SK-N-SH (cell line): ENCODE results near the gene DCAF17. TPM values are rescaled to one million over a fixed set of nuclear protein-coding genes. Genes with fewer than 3 reads are reported as not detected.

Experiments used
- CTCF ChIA-PET: fragments of 300-600, 350-600 bp; formaldehyde crosslinking; extraction: SDS; loops from one replicate; lab custom pipeline; 2021; lab: Yijun Ruan, JAX
- POLR2A ChIA-PET: fragments of 350-600 bp; sonication (Branson Sonifier 250); formaldehyde crosslinking; extraction: SDS; loops from one replicate; lab custom pipeline; 2020; ENCODE audit warnings: antibody characterized with exemption, inconsistent platforms; lab: Yijun Ruan, JAX
- DNase-seq: peaks from one replicate; pipeline ENCODE4 v3.0.0; 2012
- H2AFZ ChIP-seq: fragments of 200-600 bp; sonication (generic); 2 replicates; pipeline ENCODE4 v1.8.1; 2016; ENCODE audit warnings: antibody characterized with exemption, mild to moderate bottlenecking, low read depth
- H3F3A ChIP-seq: fragments of 200-600 bp; sonication (generic); replicated peaks from 2 replicates; pipeline ENCODE3; 2016; ENCODE audit warnings: antibody characterized with exemption, mild to moderate bottlenecking; ENCODE audit not compliant: insufficient read depth
- H3K27ac ChIP-seq, 2 experiments: fragments of 200-500 bp in 1 of 2; fragments of 200-600 bp in 1 of 2; sonication (Bioruptor generic) in 1 of 2; sonication (generic), shearing (Covaris generic) in 1 of 2; 2 replicates each; pipeline versions ENCODE4 v1.5.1 to v1.6.1; 2014 to 2016; ENCODE audit warnings: low read depth in 2 of 2, inconsistent platforms in 1 of 2, low read length in 1 of 2, mild to moderate bottlenecking in 1 of 2, mixed read lengths in 1 of 2
- H3K27me3 ChIP-seq: fragments of 200-600 bp; sonication (generic), shearing (Covaris generic); 2 replicates; pipeline ENCODE4 v1.6.1; 2016; ENCODE audit warnings: mixed run types; ENCODE audit not compliant: insufficient read depth
- H3K36me3 ChIP-seq, 2 experiments: fragments of 200-500 bp in 1 of 2; fragments of 200-600 bp in 1 of 2; sonication (Bioruptor generic) in 1 of 2; sonication (generic) in 1 of 2; replicated peaks in 1 of 2; 2 replicates each; pipeline versions ENCODE3 to v1.5.1; 2014 to 2016; ENCODE audit warnings: low read length in 1 of 2, mild to moderate bottlenecking in 1 of 2; ENCODE audit not compliant: insufficient read depth in 2 of 2, control insufficient read depth in 1 of 2
- H3K4me1 ChIP-seq, 2 experiments: fragments of 200-500 bp in 1 of 2; fragments of 200-600 bp in 1 of 2; sonication (Bioruptor generic) in 1 of 2; sonication (generic), shearing (Covaris generic) in 1 of 2; 2 replicates each; pipeline versions ENCODE4 v1.5.1 to v1.6.1; 2014 to 2016; ENCODE audit warnings: low read depth in 1 of 2, low read length in 1 of 2, mixed run types in 1 of 2; ENCODE audit not compliant: insufficient read depth in 2 of 2, control insufficient read depth in 1 of 2
- H3K4me2 ChIP-seq: fragments of 200-600 bp; sonication (generic), shearing (Covaris generic); 2 replicates; pipeline ENCODE4 v1.6.1; 2017; ENCODE audit warnings: mixed run types
- H3K4me3 ChIP-seq, 2 experiments: fragments of 200-500 bp in 1 of 2; fragments of 200-600 bp in 1 of 2; sonication (Bioruptor generic) in 1 of 2; sonication (generic), shearing (Covaris generic) in 1 of 2; 2 replicates each; pipeline versions ENCODE4 v1.5.1 to v1.8.1; 2014 to 2016; ENCODE audit warnings: low read depth in 2 of 2, inconsistent platforms in 1 of 2, low read length in 1 of 2, mild to moderate bottlenecking in 1 of 2, mixed read lengths in 1 of 2, moderate library complexity in 1 of 2
- H3K79me2 ChIP-seq: fragments of 200-600 bp; sonication (generic); 2 replicates; pipeline ENCODE4 v1.8.1; 2017; ENCODE audit warnings: mild to moderate bottlenecking; ENCODE audit not compliant: insufficient read depth
- H3K9ac ChIP-seq: fragments of 200-600 bp; sonication (generic); 2 replicates; pipeline ENCODE4 v1.6.1; 2017; ENCODE audit warnings: mixed run types
- H3K9me2 ChIP-seq: fragments of 200-600 bp; sonication (generic); 2 replicates; pipeline ENCODE4 v1.6.1; 2017; ENCODE audit warnings: mixed run types
- H3K9me3 ChIP-seq: fragments of 200-600 bp; sonication (generic); 2 replicates; pipeline ENCODE4 v1.6.1; 2017; ENCODE audit warnings: mixed run types, mild to moderate bottlenecking, moderate library complexity
- H4K20me1 ChIP-seq: fragments of 200-600 bp; sonication (generic); 2 replicates; pipeline ENCODE4 v1.6.1; 2017; ENCODE audit warnings: mild to moderate bottlenecking, mixed run types; ENCODE audit not compliant: insufficient read depth
- CHD2 ChIP-seq: fragments of 150-350 bp; IDR thresholded peaks from 2 replicates; pipeline ENCODE4 v1.6.1; 2018; ENCODE audit warnings: low read length; ENCODE audit not compliant: partially characterized antibody
- ELF1 ChIP-seq: IDR thresholded peaks from 2 replicates; pipeline ENCODE4 v1.4.0; 2012
- FOXM1 ChIP-seq: IDR thresholded peaks from 2 replicates; pipeline ENCODE4 v1.4.0; 2012; ENCODE audit warnings: low read depth, mild to moderate bottlenecking
- RAD21 ChIP-seq: IDR thresholded peaks from 2 replicates; pipeline ENCODE4 v1.6.1; 2012; ENCODE audit warnings: mild to moderate bottlenecking, low read length
- RXRA ChIP-seq: IDR thresholded peaks from 2 replicates; pipeline ENCODE4 v1.4.0; 2012; ENCODE audit warnings: low read depth, mild to moderate bottlenecking, borderline replicate concordance
- TEAD4 ChIP-seq: IDR thresholded peaks from 2 replicates; pipeline ENCODE4 v1.4.0; 2012; ENCODE audit warnings: mild to moderate bottlenecking, borderline replicate concordance; ENCODE audit not compliant: insufficient read depth
- YY1 ChIP-seq: IDR thresholded peaks from 2 replicates; pipeline ENCODE4 v1.4.0; 2012; ENCODE audit warnings: low read depth, mild to moderate bottlenecking
- WGBS: methylation state at CpG from one replicate; pipeline ENCODE4 v1.1.6; 2017; ENCODE audit warnings: low lambda C conversion rate; 5-methylcytosine and 5-hydroxymethylcytosine counted together
- polyA plus RNA-seq, 3 experiments: library from polyadenylated mRNA; depleted of rRNA; stranded (reverse); fragments of >200 nt; gene quantifications; 2 replicates each; pipeline ENCODE4 v1.2.3, GENCODE V29; 2012
- TF ChIP-seq, protein P1 (sequence below): fragments of 150-350 bp; IDR thresholded peaks from 2 replicates; pipeline ENCODE4 v1.6.1; 2017; ENCODE audit warnings: antibody characterized with exemption, low read length, low read depth, borderline replicate concordance
- TF ChIP-seq, protein P2 (sequence below): IDR thresholded peaks from 2 replicates; pipeline ENCODE4; 2012

DCAF17 gene
- polyA plus RNA-seq, 1 of the 3 experiments (the other 2 are of a cell fraction): 4.9 TPM

DNA sequence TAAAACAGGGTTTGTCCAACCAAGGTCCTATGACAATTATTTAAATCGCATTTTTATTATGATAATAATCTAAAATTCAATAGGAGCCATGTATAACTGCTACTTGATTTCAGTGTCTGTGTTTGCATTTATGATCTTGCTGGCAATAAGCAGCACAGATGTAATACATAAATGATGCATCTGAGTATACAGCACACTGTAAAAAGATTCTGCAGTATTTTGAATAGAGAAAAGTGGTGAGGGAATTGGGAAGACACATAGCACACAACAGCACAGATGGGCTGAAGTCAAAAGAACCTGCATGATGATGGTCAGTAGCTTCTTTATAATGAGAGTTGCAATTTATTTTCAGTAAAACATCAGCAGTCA is 26.4 kb upstream of the DCAF17 start:
- 72% methylated on average over 1 of the region's 1 CpG for WGBS
- no peak overlapping the region for H3K27ac ChIP-seq

DNA sequence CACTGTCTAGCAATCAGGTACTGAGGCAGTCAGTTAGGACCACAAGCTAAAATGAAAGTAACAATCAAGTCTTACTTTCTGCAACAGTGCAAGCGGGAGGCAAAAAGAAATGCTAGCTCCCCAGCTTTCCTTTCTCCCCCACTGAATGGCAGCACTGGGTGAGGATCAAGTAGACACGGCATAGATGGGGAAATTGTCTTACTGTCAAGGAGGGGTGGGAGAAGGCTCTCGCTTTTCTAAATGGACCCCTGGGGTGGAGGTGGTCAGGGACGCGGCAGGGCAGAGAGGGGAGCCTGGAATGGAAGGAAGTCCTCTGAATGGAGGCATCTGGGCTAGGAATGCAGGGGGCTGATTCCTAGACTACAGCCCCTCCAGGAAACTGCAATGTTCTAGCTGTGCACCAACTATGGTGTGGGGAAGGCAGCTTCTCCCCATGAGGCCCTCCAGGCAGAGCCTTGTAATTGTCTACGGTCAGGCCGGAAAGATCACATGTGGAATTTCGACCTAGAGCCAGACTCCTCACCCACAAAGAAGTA is 24.5 kb upstream of the DCAF17 start:
- no peaks in the 10 kb centered on the region for H4K20me1 ChIP-seq
- H3K4me1 ChIP-seq: peaks cover 5 to 35% of the 10 kb centered on the region in 2 experiments
- H2AFZ ChIP-seq: no peak overlapping the region
- H3K79me2 ChIP-seq: peaks cover 23% of the 10 kb centered on the region
- TF ChIP-seq CHD2 (no peak), YY1 (no peak)
- TF ChIP-seq, protein P1, sequence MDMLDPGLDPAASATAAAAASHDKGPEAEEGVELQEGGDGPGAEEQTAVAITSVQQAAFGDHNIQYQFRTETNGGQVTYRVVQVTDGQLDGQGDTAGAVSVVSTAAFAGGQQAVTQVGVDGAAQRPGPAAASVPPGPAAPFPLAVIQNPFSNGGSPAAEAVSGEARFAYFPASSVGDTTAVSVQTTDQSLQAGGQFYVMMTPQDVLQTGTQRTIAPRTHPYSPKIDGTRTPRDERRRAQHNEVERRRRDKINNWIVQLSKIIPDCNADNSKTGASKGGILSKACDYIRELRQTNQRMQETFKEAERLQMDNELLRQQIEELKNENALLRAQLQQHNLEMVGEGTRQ: no peak
- no peak overlapping the region for H3K4me3 ChIP-seq
- POLR2A ChIA-PET: no interaction called here
- no peak overlapping the region for H3K9ac ChIP-seq
- H3K27ac ChIP-seq: no peak overlapping the region
- WGBS: 97% methylated on average over 8 of the region's 8 CpGs
- CTCF ChIA-PET: interaction anchor here (0.8 to 1.5 kb wide), 3 partner anchors 20 to 436 kb away, joined by 3 to 5 read pairs (median 3); no protein-coding TSS in a partner anchor
- no peaks in the 10 kb centered on the region for H3K36me3 ChIP-seq
- no peak overlapping the region for H3K4me2 ChIP-seq
- no peaks in the 10 kb centered on the region for H3K27me3 ChIP-seq
- no peaks in the 10 kb centered on the region for H3K9me3 ChIP-seq
- DNase-seq: no peak
- H3F3A ChIP-seq: peaks cover 6% of the 10 kb centered on the region
- no peaks in the 10 kb centered on the region for H3K9me2 ChIP-seq

More for the DNA sequence above, 26.4 kb upstream of the DCAF17 start:
- ChIA-PET CTCF (interaction anchor here (1.8 kb wide), 1 partner anchor 8 kb away, joined by 8 read pairs; no protein-coding TSS in a partner anchor), POLR2A (no interaction called here)
- no peak overlapping the region for H2AFZ ChIP-seq
- TF ChIP-seq RXRA (no peak), FOXM1 (no peak), TEAD4 (no peak), ELF1 (no peak), RAD21 (no peak)
- TF ChIP-seq, protein P2, sequence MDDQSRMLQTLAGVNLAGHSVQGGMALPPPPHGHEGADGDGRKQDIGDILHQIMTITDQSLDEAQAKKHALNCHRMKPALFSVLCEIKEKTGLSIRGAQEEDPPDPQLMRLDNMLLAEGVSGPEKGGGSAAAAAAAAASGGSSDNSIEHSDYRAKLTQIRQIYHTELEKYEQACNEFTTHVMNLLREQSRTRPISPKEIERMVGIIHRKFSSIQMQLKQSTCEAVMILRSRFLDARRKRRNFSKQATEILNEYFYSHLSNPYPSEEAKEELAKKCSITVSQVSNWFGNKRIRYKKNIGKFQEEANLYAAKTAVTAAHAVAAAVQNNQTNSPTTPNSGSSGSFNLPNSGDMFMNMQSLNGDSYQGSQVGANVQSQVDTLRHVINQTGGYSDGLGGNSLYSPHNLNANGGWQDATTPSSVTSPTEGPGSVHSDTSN: no peak
- TF ChIP-seq, protein P1: no peak
- H3K4me3 ChIP-seq: no peak overlapping the region
- H3F3A ChIP-seq: peaks cover 15% of the 10 kb centered on the region
- no peaks in the 10 kb centered on the region for H3K36me3 ChIP-seq
- no peaks in the 10 kb centered on the region for H3K27me3 ChIP-seq
- DNase-seq: no peak
- H3K9me2 ChIP-seq: no peaks in the 10 kb centered on the region
- H3K9ac ChIP-seq: no peak overlapping the region
- H3K4me1 ChIP-seq: peaks cover 5 to 35% of the 10 kb centered on the region in 2 experiments
- peaks cover 17% of the 10 kb centered on the region for H3K79me2 ChIP-seq
- no peaks in the 10 kb centered on the region for H3K9me3 ChIP-seq
- H4K20me1 ChIP-seq: no peaks in the 10 kb centered on the region
- no peak overlapping the region for H3K4me2 ChIP-seq
